Small intestine (tissue), 7 donors: ENCODE results near the gene CDH15. TPM values are rescaled to one million over a fixed set of nuclear protein-coding genes. Genes with fewer than 3 reads are reported as not detected.

Experiments
- DNase-seq, 2 donors: peaks; one replicate each; pipeline versions ENCODE4 v3.0.0 to v3.0.0-alpha.2; 2013
- FAIRE-seq: peaks from 2 replicates; lab custom pipeline; 2012; peaks lifted over from hg19 to GRCh38; lab: Jason Lieb, UNC
- H3K27ac ChIP-seq, 3 donors: one replicate each; pipeline ENCODE4 v1.5.1; 2013; ENCODE audit warnings: low read length in 2 of 3, mild to moderate bottlenecking in 2 of 3, control low read depth in 1 of 3, inconsistent platforms in 1 of 3, low read depth in 1 of 3, moderate library complexity in 1 of 3
- H3K27me3 ChIP-seq, 3 donors: one replicate each; pipeline ENCODE4 v1.6.1; 2013; ENCODE audit warnings: low read length in 3 of 3, inconsistent platforms in 1 of 3; ENCODE audit not compliant: control insufficient read depth in 3 of 3, insufficient read depth in 3 of 3
- H3K36me3 ChIP-seq, 3 donors: one replicate each; pipeline ENCODE4 v1.6.1; 2013; ENCODE audit warnings: low read length in 3 of 3, inconsistent platforms in 1 of 3, low read depth in 1 of 3, mild to moderate bottlenecking in 1 of 3, moderate library complexity in 1 of 3; ENCODE audit not compliant: control insufficient read depth in 3 of 3, insufficient read depth in 2 of 3
- H3K4me1 ChIP-seq, 3 donors: one replicate each; pipeline ENCODE4 v1.6.1; 2013; ENCODE audit warnings: low read length in 2 of 3, inconsistent platforms in 1 of 3, low read depth in 1 of 3, mild to moderate bottlenecking in 1 of 3, moderate library complexity in 1 of 3; ENCODE audit not compliant: control insufficient read depth in 3 of 3, insufficient read depth in 2 of 3
- H3K4me3 ChIP-seq, 3 donors: one replicate each; pipeline ENCODE4 v1.5.1; 2013; ENCODE audit warnings: low read length in 3 of 3, control low read depth in 1 of 3, inconsistent platforms in 1 of 3, low read depth in 1 of 3, mild to moderate bottlenecking in 1 of 3, moderate library complexity in 1 of 3
- H3K9me3 ChIP-seq, 2 donors: one replicate each; pipeline ENCODE4 v1.6.1; 2013; ENCODE audit warnings: low read depth in 1 of 2, low read length in 1 of 2; ENCODE audit not compliant: control insufficient read depth in 2 of 2, insufficient read depth in 1 of 2
- WGBS, 3 donors: extraction: QIAGEN DNeasy Blood & Tissue Kit; methylation state at CpG; one replicate each; pipeline ENCODE4 v1.1.7; 2013; 5-methylcytosine and 5-hydroxymethylcytosine counted together
- polyA plus RNA-seq, 4 donors: library from polyadenylated mRNA; stranded (reverse) in 3 of 4; unstranded in 1 of 4; fragments of 200-250 nt in 3 of 4; fragments of 120-200 nt in 1 of 4; gene quantifications; one replicate each; pipeline versions ENCODE4 v1.2.1 to v1.2.3, GENCODE V29; 2013
- donor health status: healthy with polysubstance abuse.
- donor health status: control.
- donor health status: control.
- donor health status: Bipolar disorder and iron deficiency.
- donor health status: healthy.

CDH15 gene
- polyA plus RNA-seq, 4 donors = 0.04 to 0.66 TPM; not detected in 2

DNA sequence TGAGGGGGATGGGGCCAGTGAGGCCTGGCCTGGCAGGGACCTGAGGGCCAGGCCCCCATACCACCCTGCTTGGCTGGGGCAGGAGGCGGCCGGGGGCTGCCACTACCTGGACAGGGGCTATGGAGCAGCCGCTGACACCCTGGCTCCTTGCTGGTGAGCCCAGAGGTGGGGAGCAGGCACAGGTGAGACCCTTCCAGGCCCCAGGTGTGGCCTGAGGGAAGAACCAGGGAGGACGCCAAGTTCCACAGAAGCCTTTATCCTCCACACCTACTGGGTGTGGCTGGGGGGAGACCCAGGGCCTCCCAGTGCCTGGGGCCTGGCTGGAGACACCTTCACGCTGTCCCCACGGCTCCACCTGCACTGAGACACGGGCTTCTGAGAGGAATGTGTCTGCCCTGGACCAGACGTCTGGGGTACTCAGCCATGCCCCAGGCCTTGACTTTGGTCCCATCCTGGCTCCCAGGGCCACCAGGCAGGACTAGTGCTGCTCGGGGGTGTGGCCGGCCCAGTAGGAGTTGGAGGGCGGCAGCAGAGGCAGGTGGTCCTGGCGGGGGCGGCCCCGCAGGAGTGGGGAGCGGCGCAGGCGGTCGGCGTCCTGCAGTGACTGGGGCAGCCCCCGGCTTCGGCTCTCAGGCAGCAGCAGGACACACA is 24.1 kb downstream of the CDH15 start:
- FAIRE-seq (no peak), DNase-seq (no peak)
- H3K27me3 ChIP-seq = peaks cover 6 to 35% (median 19%) of the 10 kb centered on the region in 3 donors
- H3K4me3 ChIP-seq = no peak overlapping the region
- no peaks in the 10 kb centered on the region for H3K36me3 ChIP-seq
- H3K27ac ChIP-seq = no peak overlapping the region
- 70 to 83% (median 72%) methylated on average over 16 to 21 of the region's 21 CpGs for WGBS, 3 donors
- H3K9me3 ChIP-seq = no peaks in the 10 kb centered on the region
- peaks cover 4 to 11% (median 7%) of the 10 kb centered on the region in 3 donors for H3K4me1 ChIP-seq

DNA sequence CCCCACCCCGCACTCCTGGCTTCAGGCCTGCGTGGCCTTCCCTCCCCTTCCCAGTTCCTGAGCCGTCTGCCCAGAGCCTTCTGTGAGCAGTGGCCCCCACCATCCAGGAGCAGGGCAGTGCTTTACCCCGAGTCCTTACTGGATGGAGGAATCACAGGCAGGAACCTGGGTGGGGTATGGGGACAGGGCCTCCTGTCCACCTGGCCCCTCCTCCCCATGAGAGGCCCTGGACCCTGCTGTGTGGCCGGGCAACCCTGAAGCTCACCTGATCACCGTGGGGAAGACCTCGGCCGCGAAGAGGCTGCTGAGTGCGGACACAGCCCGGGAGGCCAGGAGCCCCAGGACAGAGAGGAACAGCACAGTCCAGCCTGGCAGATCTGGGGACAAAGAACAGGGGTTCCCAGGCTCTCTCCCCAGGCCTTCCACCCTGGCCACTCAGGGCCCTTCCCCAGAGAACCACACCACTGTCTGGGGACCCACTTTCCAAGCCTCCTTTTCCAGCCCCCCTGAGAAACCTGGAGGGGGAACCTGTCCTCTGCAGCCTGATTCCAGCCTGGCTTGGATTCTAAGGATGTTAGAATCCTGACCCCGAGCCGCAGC is 25.6 kb downstream of the CDH15 start:
- FAIRE-seq (no peak), DNase-seq (no peak)
- H3K27me3 ChIP-seq = peaks cover 15 to 30% (median 21%) of the 10 kb centered on the region in 3 donors
- H3K9me3 ChIP-seq = no peaks in the 10 kb centered on the region
- no peak overlapping the region for H3K27ac ChIP-seq
- 83 to 91% (median 86%) methylated on average over 12 to 13 of the region's 13 CpGs for WGBS, 3 donors
- no peak overlapping the region for H3K4me3 ChIP-seq
- peaks cover 4 to 13% (median 7%) of the 10 kb centered on the region in 3 donors for H3K4me1 ChIP-seq
- no peaks in the 10 kb centered on the region for H3K36me3 ChIP-seq

DNA sequence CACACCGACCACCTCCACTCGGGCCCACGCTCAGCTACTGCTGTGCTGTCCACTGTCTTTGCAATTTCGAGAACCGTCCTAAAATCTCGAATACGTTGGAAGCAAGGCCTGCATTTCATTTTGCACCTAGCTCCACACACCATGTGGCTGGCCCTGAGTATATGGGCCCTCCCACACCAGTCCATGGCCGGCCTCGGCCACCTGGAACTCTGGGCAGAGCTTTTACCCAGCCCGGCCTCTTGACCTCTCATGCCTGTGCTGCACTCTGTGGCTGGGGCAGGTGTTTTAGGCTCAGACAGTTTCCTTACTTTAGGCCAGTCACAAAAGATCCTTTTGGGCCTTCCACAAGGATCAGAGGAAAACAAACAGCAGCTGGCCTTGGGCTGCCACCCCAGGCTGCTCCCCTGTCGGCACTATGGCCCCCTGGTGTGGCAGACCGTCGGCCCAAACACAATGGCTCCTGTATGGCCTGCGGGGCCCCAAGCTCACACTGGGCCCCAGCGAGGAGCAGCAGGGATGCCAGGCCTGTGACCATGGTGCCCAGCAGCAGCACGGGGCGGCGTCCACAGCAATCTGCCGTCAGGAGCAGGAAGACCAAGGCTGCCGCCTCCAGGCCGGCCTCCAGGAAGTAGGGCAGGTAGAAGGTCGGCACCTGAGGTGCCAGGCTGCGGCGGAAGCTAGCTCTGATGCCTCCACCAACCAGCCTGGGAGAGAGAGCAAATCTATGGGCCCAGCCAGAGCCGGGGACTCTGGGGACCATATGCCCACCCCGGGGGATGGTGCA is 26.3 kb downstream of the CDH15 start:
- Histone ChIP-seq H3K4me3 (no peak overlapping the region), H3K27ac (no peak overlapping the region), H3K9me3 (peaks cover 0 to 5% of the 10 kb centered on the region in 2 donors), H3K4me1 (peaks cover 4 to 13% (median 7%) of the 10 kb centered on the region in 3 donors), H3K27me3 (peaks cover 15 to 37% (median 26%) of the 10 kb centered on the region in 3 donors), H3K36me3 (no peaks in the 10 kb centered on the region)
- no peak for FAIRE-seq
- WGBS, 3 donors = 81 to 86% (median 85%) methylated on average over 24 to 26 of the region's 26 CpGs
- no peak for DNase-seq

DNA sequence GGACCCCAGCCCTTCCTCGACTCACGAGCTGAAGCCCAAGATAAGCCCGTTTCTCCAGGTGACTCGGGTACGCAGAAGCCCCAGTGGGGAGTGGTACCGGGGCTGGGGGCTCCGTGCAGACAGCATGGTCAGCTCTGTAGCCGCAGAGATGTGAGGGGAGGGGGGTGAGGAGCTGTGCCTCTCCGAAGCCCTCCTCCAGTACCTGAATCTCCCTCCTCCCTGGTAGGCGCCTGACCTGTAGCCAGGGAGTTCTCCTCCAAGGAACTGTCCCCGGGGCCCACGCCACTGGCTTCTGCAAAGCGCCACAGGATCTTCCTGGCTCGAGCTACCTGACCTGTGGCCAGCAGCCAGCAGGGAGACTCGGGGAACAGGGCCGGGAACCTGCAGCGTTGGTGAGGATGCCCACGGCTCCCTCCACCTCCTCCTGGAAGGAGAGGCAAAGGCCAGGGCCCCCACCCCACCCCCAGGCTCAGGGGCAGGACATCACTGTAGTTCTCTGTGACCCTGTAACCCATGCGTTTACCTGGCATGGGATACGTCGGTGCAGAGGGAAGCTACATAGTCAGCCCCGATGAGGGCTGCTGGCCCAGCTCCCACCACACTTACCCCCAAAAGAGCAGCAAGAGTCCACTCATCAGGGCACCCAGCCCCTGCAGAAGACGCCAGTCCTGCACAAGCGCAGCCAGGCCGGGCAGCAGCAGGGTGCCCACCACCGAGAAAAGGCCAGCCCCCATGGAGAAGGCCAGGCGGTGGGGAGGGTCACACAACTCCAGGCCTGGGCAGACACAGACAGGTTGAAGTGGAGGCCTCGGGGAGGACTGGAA is 27.1 kb downstream of the CDH15 start:
- H3K9me3 ChIP-seq = peaks cover 0 to 9% of the 10 kb centered on the region in 2 donors
- H3K4me3 ChIP-seq = no peak overlapping the region
- no peak for FAIRE-seq
- H3K4me1 ChIP-seq = peaks cover 4 to 13% (median 7%) of the 10 kb centered on the region in 3 donors
- peaks cover 15 to 37% (median 26%) of the 10 kb centered on the region in 3 donors for H3K27me3 ChIP-seq
- no peaks in the 10 kb centered on the region for H3K36me3 ChIP-seq
- H3K27ac ChIP-seq = no peak overlapping the region
- DNase-seq = no peak
- 81 to 86% (median 83%) methylated on average over 28 of the region's 28 CpGs for WGBS, 3 donors

DNA sequence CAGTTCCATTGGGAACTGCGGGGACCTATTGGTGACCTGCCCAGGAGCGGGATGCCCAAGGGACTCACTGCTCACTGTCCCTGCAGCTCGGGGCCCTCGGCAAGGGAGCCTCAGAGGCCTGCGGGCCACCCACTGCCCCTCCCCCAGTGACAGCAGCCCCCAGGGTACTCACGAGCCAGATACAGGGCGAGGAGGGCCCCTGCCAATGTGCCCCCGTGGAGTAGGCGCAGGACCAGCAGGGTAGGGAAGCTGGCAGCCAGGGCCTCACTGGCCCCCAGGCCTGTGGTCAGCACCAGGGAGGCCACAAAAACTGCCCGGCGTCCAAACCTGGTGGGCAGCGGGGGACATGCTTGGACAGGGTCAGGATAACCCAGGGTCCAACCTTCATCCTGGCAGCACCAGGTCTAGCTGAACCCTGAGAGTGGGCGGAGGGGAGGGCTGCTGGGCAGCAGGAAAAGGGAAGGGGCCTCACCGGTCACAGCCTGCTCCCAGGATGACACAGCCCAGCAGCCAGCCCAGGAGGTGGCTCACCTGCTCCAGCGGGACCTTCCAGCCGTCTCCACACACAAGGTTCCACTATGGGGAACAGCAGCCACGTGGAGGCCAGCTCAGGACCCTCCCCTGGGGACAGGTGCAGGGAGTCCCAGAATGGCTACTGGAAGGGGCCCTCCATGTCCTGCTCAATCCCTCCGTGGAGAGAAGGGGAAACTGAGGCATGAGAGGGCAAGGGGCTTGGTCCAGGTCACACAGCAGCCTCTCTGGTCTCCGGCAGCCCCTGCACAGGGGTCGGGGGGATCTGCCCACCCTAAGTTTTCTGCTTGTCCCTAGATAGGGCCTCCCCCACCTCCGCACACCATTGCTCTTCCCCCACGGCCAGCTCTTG is 27.9 kb downstream of the CDH15 start:
- H3K27ac ChIP-seq = no peak overlapping the region
- FAIRE-seq = no peak
- H3K36me3 ChIP-seq = no peaks in the 10 kb centered on the region
- H3K4me3 ChIP-seq = no peak overlapping the region
- peaks cover 11 to 37% (median 26%) of the 10 kb centered on the region in 3 donors for H3K27me3 ChIP-seq
- H3K4me1 ChIP-seq = peaks cover 4 to 13% (median 7%) of the 10 kb centered on the region in 3 donors
- no peak for DNase-seq
- H3K9me3 ChIP-seq = peaks cover 0 to 9% of the 10 kb centered on the region in 2 donors
- 59 to 78% (median 71%) methylated on average over 20 to 22 of the region's 22 CpGs for WGBS, 3 donors

DNA sequence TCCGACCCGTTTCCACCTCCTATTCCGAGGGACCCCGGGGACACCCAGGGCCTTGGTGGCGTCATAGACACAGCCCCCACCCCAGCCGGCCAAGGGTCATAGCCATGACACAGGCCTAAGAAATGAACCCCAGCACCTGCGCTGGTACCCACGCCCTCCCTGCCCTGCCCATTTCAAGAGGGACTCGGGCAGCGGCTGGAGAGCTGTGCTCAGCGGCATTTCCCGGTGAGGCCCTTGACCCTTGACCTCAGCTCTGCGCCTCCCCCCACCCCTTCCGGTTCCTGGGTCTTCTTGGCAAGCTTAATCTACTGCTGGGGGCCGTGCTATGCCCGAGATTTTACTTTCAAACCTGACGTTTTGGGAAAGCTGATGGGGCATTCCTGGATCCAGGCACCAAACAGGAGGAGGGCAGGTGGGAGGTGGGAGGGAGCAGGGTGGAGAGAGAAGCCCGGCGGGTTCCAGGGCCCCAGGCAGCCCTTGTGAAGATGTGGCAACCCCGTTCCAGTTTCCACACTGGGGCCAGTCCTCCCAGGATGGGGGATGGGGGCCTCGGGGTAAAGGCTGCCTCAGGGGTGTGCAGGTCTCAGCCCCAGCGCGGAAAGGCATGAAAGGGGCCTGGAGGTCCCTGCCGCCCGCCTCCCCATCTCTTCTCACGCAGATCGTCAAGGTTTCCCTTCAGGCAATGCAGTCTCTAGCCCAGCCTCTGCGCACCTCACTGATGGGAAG is 28.7 kb downstream of the CDH15 start, which contains the start of gene SLC22A31:
TSS of gene SLC22A31 (minus strand) at position 414 of the 726 bp plus-strand sequence. CDS start at position 378, 36 bp downstream.
- no peak for FAIRE-seq

More for the DNA sequence above, 28.7 kb downstream of the CDH15 start, which contains the start of gene SLC22A31:
- no peak for DNase-seq
- Histone ChIP-seq H3K4me1 (peaks cover 4 to 13% (median 7%) of the 10 kb centered on the region in 3 donors), H3K27ac (no peak within 1 kb of the TSS), H3K36me3 (no peaks in the 10 kb centered on the region), H3K27me3 (peaks cover 11 to 37% (median 26%) of the 10 kb centered on the region in 3 donors), H3K9me3 (peaks cover 0 to 9% of the 10 kb centered on the region in 2 donors), H3K4me3 (peak within 1 kb of the TSS in 2 of 3 donors; percentile 13 to 36)
- WGBS, 3 donors = 1 to 17% (median 16%) methylated on average over 25 to 28 of the region's 28 CpGs
